Lower leg skin (tissue), 4 donors: ENCODE measurements around the gene MCM7. TPM values are rescaled to one million over a fixed set of nuclear protein-coding genes. Genes with fewer than 3 reads are reported as not detected.

Experiments used
- DNase-seq, 2 donors: peaks; one replicate each; pipeline ENCODE4 v3.0.0-alpha.2; 2019; ENCODE audit warnings: low spot score in 2 of 2
- H3K4me3 ChIP-seq: fragments of 200-600 bp; sonication (generic); 2 replicates; pipeline ENCODE4 v1.5.1; 2017; ENCODE audit warnings: mild to moderate bottlenecking, low read depth; ENCODE audit not compliant: poor library complexity, severe bottlenecking
- CTCF ChIP-seq, 3 donors: fragments of 450-650 bp; IDR thresholded peaks; one replicate each; pipeline ENCODE4 v1.5.1; 2016; ENCODE audit warnings: antibody characterized with exemption in 3 of 3, mild to moderate bottlenecking in 3 of 3, moderate library complexity in 2 of 3
- POLR2A ChIP-seq, 2 donors: fragments of 450-650 bp; IDR thresholded peaks; one replicate each; pipeline ENCODE4 v1.6.1; 2016 to 2017; ENCODE audit warnings: antibody characterized with exemption in 2 of 2, mild to moderate bottlenecking in 1 of 2, moderate library complexity in 1 of 2
- WGBS, 2 donors: methylation state at CpG; one replicate each; pipeline ENCODE4 v1.1.5; 2018; 5-methylcytosine and 5-hydroxymethylcytosine counted together
- intact Hi-C: fragments of 100-400 bp; cut with DNase I; formaldehyde crosslinking; loops from one replicate; pipeline ENCODE4 v1.15.0; 2023; ENCODE audit warnings: low total_unique reads
- total RNA-seq, 4 donors: library from RNA; depleted of rRNA; stranded (reverse); fragments of >200 nt; gene quantifications; one replicate each; pipeline ENCODE4 v1.1.0, GENCODE V29; 2016

The MCM7 gene
- total RNA-seq, 4 donors from 2014 or later: 41.5 to 52.2 (median 50.4) TPM

- intact Hi-C loops: no loop called here
- DNase-seq: no peak
- TF ChIP-seq POLR2A (IDR thresholded peaks at IDR 0.05): no peak
- no peak for TF ChIP-seq CTCF (IDR thresholded peaks at IDR 0.05)
- 79 to 83% methylated on average over 16 of the region's 16 CpGs for WGBS, 2 donors
- no peak overlapping the region for H3K4me3 ChIP-seq
Measured at GRCh38 chr7:100093925-100094486, 7.2 kb downstream of the MCM7 start.

DNA sequence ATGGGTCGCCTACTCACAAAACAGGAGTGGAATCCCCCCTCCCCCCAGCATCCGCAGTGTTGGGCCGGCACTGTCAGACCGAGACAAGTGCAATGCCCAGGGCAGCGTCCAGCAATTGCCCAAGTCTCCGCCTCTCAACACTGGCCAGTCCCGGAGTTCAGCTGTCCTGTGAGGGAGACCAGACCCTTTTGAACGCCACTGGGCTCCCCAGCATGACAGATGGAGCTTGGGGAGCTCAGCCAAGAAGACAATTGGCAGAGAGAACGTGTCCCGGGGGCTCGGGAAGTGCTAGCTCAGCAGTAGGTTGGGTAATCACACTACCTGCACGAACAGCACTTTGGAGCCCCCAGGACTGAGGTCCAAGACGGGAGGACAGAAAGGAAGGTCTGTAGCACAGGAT is 7.7 kb downstream of the MCM7 start:
- WGBS, 2 donors: 45 to 58% methylated on average over 11 to 13 of the region's 13 CpGs
- no peak for DNase-seq
- H3K4me3 ChIP-seq: no peak overlapping the region
- TF ChIP-seq CTCF (IDR thresholded peaks at IDR 0.05): no peak
- TF ChIP-seq POLR2A (IDR thresholded peaks at IDR 0.05): no peak
- intact Hi-C loops: no loop called here

DNA sequence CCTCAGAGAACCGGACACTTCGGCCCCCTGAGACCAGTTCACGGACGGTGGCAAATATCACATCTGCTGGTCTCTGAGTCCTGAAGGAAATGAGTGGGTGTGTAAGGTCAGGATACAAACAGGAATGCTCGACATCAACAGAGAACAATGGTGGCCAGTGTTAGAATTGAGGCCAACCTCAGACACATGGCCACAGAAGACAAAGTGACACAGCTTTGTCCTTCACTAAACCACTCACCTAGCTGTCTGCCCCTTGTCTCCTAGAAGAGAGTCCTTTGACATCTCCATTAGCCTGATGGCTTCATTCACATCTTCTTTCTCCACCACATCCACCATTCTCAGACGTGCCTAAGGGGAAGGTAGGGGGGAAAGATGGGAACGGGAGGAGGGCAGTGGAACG is 8.1 kb downstream of the MCM7 start:
- TF ChIP-seq CTCF (IDR thresholded peaks at IDR 0.05) (no peak), POLR2A (IDR thresholded peaks at IDR 0.05) (no peak)
- WGBS, 2 donors: 59 to 61% methylated on average over 8 of the region's 8 CpGs
- intact Hi-C loops: no loop called here
- no peak overlapping the region for H3K4me3 ChIP-seq
- DNase-seq: no peak

GRCh38 chr7:100091411-100092181 is 9.6 kb downstream of the MCM7 start:
- intact Hi-C loops: no loop called here
- 61 to 64% methylated on average over 19 of the region's 19 CpGs for WGBS, 2 donors
- no peak for TF ChIP-seq CTCF (IDR thresholded peaks at IDR 0.05)
- no peak for TF ChIP-seq POLR2A (IDR thresholded peaks at IDR 0.05)
- no peak for DNase-seq
- no peak overlapping the region for H3K4me3 ChIP-seq

DNA sequence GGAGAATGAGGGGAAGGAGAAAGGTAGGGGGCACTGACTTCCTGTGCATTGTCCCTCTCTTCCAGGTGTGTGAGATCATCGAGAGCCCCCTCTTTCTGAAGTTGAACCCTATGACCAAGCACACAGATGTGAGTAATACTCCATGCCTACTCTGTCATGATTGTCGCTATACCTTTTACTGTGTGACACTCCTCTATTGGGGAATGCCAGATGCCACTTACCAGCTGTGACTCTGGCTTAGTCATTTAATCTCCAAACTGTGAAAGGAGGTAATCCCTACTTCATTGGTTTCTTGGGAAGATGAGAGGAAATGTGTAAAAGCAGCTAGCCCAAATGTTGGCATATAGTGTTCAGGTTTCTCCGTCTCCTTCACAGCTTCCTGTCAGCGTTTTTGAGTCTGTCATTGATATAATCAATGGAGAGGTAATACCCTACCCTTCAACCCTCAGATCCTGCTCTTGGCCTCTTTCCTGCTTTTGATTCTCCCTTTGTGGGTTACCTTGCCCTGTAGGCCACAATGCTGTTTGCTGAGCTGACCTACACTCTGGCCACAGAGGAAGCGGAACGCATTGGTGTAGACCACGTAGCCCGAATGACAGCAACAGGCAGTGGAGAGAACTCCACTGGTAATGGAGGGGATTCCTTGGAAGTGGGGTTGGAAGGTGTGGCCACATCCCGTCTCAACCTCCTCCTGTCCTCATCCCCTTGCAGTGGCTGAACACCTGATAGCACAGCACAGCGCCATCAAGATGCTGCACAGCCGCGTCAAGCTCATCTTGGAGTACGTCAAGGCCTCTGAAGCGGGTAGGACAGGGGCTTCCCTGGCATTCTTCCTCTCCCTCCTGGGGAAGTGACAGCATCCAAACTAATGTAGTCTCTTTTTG is 10.4 kb downstream of the MCM7 start:
- WGBS, 2 donors: 89 to 91% methylated on average over 14 of the region's 14 CpGs
- intact Hi-C loops: no loop called here
- TF ChIP-seq POLR2A (IDR thresholded peaks at IDR 0.05): no peak
- no peak overlapping the region for H3K4me3 ChIP-seq
- DNase-seq: no peak
